Rectal smooth muscle tissue (tissue), 1 donor: Measurements from ENCODE around the gene SMAD7.
A peak's percentile ranks its signal among the peaks of the same experiment; 100 is the strongest.

Source experiments
- H3K27ac ChIP-seq: one replicate; pipeline ENCODE4 v1.7.0; 2013; ENCODE audit warnings: low read depth, low read length, inconsistent platforms
- H3K27me3 ChIP-seq: one replicate; pipeline ENCODE4 v1.7.0; 2013; ENCODE audit warnings: low read length; ENCODE audit not compliant: control insufficient read depth, insufficient read depth
- H3K36me3 ChIP-seq: one replicate; pipeline ENCODE4 v1.7.0; 2013; ENCODE audit warnings: low read length; ENCODE audit not compliant: control insufficient read depth, insufficient read depth
- H3K4me1 ChIP-seq: one replicate; pipeline ENCODE4 v1.7.0; 2013; ENCODE audit warnings: low read length; ENCODE audit not compliant: control insufficient read depth, insufficient read depth
- H3K4me3 ChIP-seq: one replicate; pipeline ENCODE4 v1.7.0; 2013; ENCODE audit warnings: low read length
- H3K9ac ChIP-seq: one replicate; pipeline ENCODE4 v1.7.0; 2013; ENCODE audit warnings: low read length

Gene SMAD7

GRCh38 chr18:48926420-48926857, 24.3 kb downstream of the SMAD7 start:
- H3K27ac ChIP-seq = peak overlapping the region; percentile 21
- no peaks in the 10 kb centered on the region for H3K36me3 ChIP-seq
- H3K4me3 ChIP-seq = no peak overlapping the region
- peaks cover 61% of the 10 kb centered on the region for H3K4me1 ChIP-seq
- H3K27me3 ChIP-seq = no peaks in the 10 kb centered on the region
- no peak overlapping the region for H3K9ac ChIP-seq

GRCh38 chr18:48925491-48925780, 25.3 kb downstream of the SMAD7 start:
- Histone ChIP-seq H3K4me1 (peaks cover 51% of the 10 kb centered on the region), H3K4me3 (no peak overlapping the region), H3K36me3 (no peaks in the 10 kb centered on the region), H3K27me3 (no peaks in the 10 kb centered on the region), H3K9ac (no peak overlapping the region), H3K27ac (peak overlapping the region; percentile 49)

- Histone ChIP-seq H3K27ac (peak overlapping the region; percentile 49), H3K4me3 (peak overlapping the region; percentile 14), H3K36me3 (no peaks in the 10 kb centered on the region), H3K27me3 (no peaks in the 10 kb centered on the region), H3K4me1 (peaks cover 45% of the 10 kb centered on the region), H3K9ac (no peak overlapping the region)
Observed at GRCh38 chr18:48924630-48925490, 25.9 kb downstream of the SMAD7 start.

- Histone ChIP-seq H3K27ac (peak overlapping the region; percentile 58), H3K9ac (no peak overlapping the region), H3K4me1 (peaks cover 38% of the 10 kb centered on the region), H3K27me3 (no peaks in the 10 kb centered on the region), H3K36me3 (peaks cover 2% of the 10 kb centered on the region), H3K4me3 (peak overlapping the region; percentile 45)
Observed at GRCh38 chr18:48923746-48924629, 26.8 kb downstream of the SMAD7 start.

GRCh38 chr18:48922801-48923730, 27.7 kb downstream of the SMAD7 start:
- peaks cover 30% of the 10 kb centered on the region for H3K4me1 ChIP-seq
- H3K27ac ChIP-seq = peak overlapping the region; percentile 58
- H3K9ac ChIP-seq = no peak overlapping the region

GRCh38 chr18:48922226-48922800, 28.5 kb downstream of the SMAD7 start:
- no peak overlapping the region for H3K9ac ChIP-seq
- peaks cover 2% of the 10 kb centered on the region for H3K36me3 ChIP-seq
- H3K4me1 ChIP-seq = peaks cover 28% of the 10 kb centered on the region
- peak overlapping the region; percentile 58 for H3K27ac ChIP-seq
- H3K4me3 ChIP-seq = peak overlapping the region; percentile 45
- no peaks in the 10 kb centered on the region for H3K27me3 ChIP-seq

More at GRCh38 chr18:48922801-48923730, 27.7 kb downstream of the SMAD7 start:
- peak overlapping the region; percentile 45 for H3K4me3 ChIP-seq
- H3K36me3 ChIP-seq = peaks cover 2% of the 10 kb centered on the region
- H3K27me3 ChIP-seq = no peaks in the 10 kb centered on the region

- H3K4me1 ChIP-seq = peaks cover 28% of the 10 kb centered on the region
- no peak overlapping the region for H3K27ac ChIP-seq
- H3K4me3 ChIP-seq = no peak overlapping the region
- H3K36me3 ChIP-seq = peaks cover 2% of the 10 kb centered on the region
- H3K9ac ChIP-seq = no peak overlapping the region
- no peaks in the 10 kb centered on the region for H3K27me3 ChIP-seq
Observed at GRCh38 chr18:48921305-48922225, 29.2 kb downstream of the SMAD7 start.

- no peak overlapping the region for H3K27ac ChIP-seq
- H3K4me1 ChIP-seq = peaks cover 28% of the 10 kb centered on the region
- H3K27me3 ChIP-seq = no peaks in the 10 kb centered on the region
- H3K9ac ChIP-seq = no peak overlapping the region
- no peak overlapping the region for H3K4me3 ChIP-seq
- H3K36me3 ChIP-seq = peaks cover 2% of the 10 kb centered on the region
Observed at GRCh38 chr18:48920408-48921038, 30.2 kb downstream of the SMAD7 start.

- Histone ChIP-seq H3K4me1 (peaks cover 18% of the 10 kb centered on the region), H3K4me3 (no peak overlapping the region), H3K27me3 (no peaks in the 10 kb centered on the region), H3K9ac (no peak overlapping the region), H3K36me3 (peaks cover 2% of the 10 kb centered on the region), H3K27ac (no peak overlapping the region)
Observed at GRCh38 chr18:48919547-48919946, 31.2 kb downstream of the SMAD7 start.

- peaks cover 16% of the 10 kb centered on the region for H3K4me1 ChIP-seq
- H3K27me3 ChIP-seq = no peaks in the 10 kb centered on the region
- H3K27ac ChIP-seq = no peak overlapping the region
Observed at GRCh38 chr18:48918660-48919456, 31.9 kb downstream of the SMAD7 start.

More at GRCh38 chr18:48918660-48919456, 31.9 kb downstream of the SMAD7 start:
- Histone ChIP-seq H3K36me3 (peaks cover 2% of the 10 kb centered on the region), H3K4me3 (no peak overlapping the region), H3K9ac (no peak overlapping the region)
